GM12874 (cell line): Measurements from ENCODE around the gene RNF175.

ENCODE experiments used
- CTCF ChIP-seq: IDR thresholded peaks from 2 replicates; pipeline ENCODE4 v1.5.1; 2011; ENCODE audit warnings: low read depth, mild to moderate bottlenecking, control low read depth, low read length, moderate library complexity; ENCODE audit not compliant: insufficient read depth

The RNF175 gene

GRCh38 chr4:153669838-153670237 is 90.0 kb downstream of the RNF175 start:
- TF ChIP-seq CTCF: no peak

DNA sequence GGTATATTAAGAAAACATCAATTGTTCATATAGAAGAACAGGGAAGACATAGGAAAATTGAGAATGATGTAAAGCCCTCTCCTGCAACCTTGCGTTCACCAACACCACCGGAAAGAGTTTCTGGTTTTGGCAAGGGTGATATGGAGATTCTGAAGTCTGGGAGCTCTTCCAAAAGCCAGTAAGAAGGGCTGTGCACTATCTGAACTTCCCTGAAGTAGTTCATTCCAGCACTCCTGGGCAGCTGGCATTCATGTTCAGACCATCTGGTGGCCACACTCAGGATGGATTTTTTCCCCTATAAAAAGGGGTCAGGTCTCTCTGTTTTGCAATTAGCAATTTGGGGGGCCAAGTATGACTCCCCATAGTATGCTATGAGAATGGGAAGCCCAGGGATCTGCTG is 91.2 kb downstream of the RNF175 start:
- no peak for TF ChIP-seq CTCF

- no peak for TF ChIP-seq CTCF
Observed at GRCh38 chr4:153663667-153664066, 96.2 kb downstream of the RNF175 start.

- TF ChIP-seq CTCF: no peak
Observed at GRCh38 chr4:153661908-153662307, 97.9 kb downstream of the RNF175 start.

DNA sequence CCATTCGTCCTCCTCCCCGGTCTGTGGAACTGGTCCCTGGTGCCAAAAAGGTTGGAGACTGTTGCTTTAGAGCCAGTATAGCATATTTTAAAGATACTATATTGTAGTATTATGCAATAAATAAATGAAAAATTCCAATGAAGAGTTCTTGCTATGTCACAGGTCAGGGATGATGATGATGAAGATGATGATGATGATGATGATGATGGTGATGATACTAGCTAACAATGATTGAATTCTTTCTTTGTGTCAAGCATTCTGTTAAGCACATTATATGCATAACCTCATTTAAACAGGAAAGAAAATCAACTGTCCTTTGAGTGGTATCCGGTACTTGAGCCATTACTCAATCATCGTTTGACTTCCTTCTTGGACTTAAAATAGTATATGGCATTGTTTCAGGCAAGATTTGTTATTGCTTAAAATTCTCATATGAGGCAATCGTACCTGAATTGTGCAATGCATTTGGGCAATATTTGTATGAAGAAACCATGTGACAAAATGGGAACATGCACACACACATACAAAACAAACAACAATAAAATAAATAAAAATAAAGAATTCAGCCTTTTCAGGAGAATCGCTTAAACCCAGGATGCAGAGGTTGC is 98.5 kb downstream of the RNF175 start:
- TF ChIP-seq CTCF: no peak
